LNCAP (cell line): ENCODE results near the gene ANHX.

Experiments used
- CTCF ChIP-seq: fragments of 450-650 bp; IDR thresholded peaks from 2 replicates; pipeline ENCODE4 v1.5.1; 2017; ENCODE audit warnings: mild to moderate bottlenecking

ANHX gene

GRCh38 chr12:133233993-133234564, 1.6 kb downstream of the ANHX start:
- no peak for TF ChIP-seq CTCF

- no peak for TF ChIP-seq CTCF
Measured at GRCh38 chr12:133233006-133233405, 2.7 kb downstream of the ANHX start.

- TF ChIP-seq CTCF = no peak
Measured at GRCh38 chr12:133231001-133231400, 4.7 kb downstream of the ANHX start.

- no peak for TF ChIP-seq CTCF
Measured at GRCh38 chr12:133227281-133227852, 8.3 kb downstream of the ANHX start.

- no peak for TF ChIP-seq CTCF
Measured at GRCh38 chr12:133226690-133227089, 9.0 kb downstream of the ANHX start.

GRCh38 chr12:133225527-133225926, 10.2 kb downstream of the ANHX start:
- no peak for TF ChIP-seq CTCF

- no peak for TF ChIP-seq CTCF
Measured at GRCh38 chr12:133222211-133222610, 13.5 kb downstream of the ANHX start.

- TF ChIP-seq CTCF = no peak
Measured at GRCh38 chr12:133221241-133221640, 14.4 kb downstream of the ANHX start.
